RWPE2 (cell line): ENCODE measurements around the gene BEST1.
A peak's percentile ranks its signal among the peaks of the same experiment; 100 is the strongest.

ENCODE experiments used
- ATAC-seq: fragments of 200-7000 bp; cut with Tn5 transposase; 3 replicates; pipeline ENCODE4 v1.9.1; 2021; ENCODE audit warnings: low read depth
- DNase-seq: peaks from one replicate; pipeline ENCODE4 v3.0.0-alpha.2; 2020; ENCODE audit warnings: low spot score
- H3K27ac ChIP-seq: fragments of 450-650 bp; 2 replicates; pipeline ENCODE4 v1.5.1; 2017; ENCODE audit warnings: mild to moderate bottlenecking; ENCODE audit not compliant: poor library complexity, severe bottlenecking
- H3K27me3 ChIP-seq: fragments of 250-450 bp; sonication (Bioruptor Pico); 2 replicates; pipeline ENCODE4 v1.5.1; 2021; ENCODE audit warnings: mild to moderate bottlenecking, moderate library complexity; ENCODE audit not compliant: insufficient read depth, poor library complexity, severe bottlenecking
- H3K36me3 ChIP-seq: fragments of 250-450 bp; sonication (Bioruptor Pico); 2 replicates; pipeline ENCODE4 v1.5.1; 2020; ENCODE audit warnings: low read depth, mild to moderate bottlenecking, moderate library complexity
- H3K4me1 ChIP-seq: fragments of 250-450 bp; sonication (Bioruptor Pico); 2 replicates; pipeline ENCODE4 v1.5.1; 2021; ENCODE audit warnings: mild to moderate bottlenecking, moderate library complexity; ENCODE audit not compliant: insufficient read depth, poor library complexity, severe bottlenecking
- H3K4me3 ChIP-seq: fragments of 250-450 bp; sonication (Bioruptor Pico); 2 replicates; pipeline ENCODE4 v1.5.1; 2021; ENCODE audit warnings: mild to moderate bottlenecking, moderate library complexity; ENCODE audit not compliant: severe bottlenecking
- H3K9me3 ChIP-seq: fragments of 250-450 bp; sonication (Bioruptor Pico); 2 replicates; pipeline ENCODE4 v1.5.1; 2021; ENCODE audit warnings: mild to moderate bottlenecking, moderate library complexity; ENCODE audit not compliant: severe bottlenecking
- TF ChIP-seq, protein P1 (sequence below): fragments of 450-650 bp; IDR thresholded peaks from one replicate; pipeline ENCODE4 v1.5.1; 2017; ENCODE audit warnings: mild to moderate bottlenecking, moderate library complexity; ENCODE audit not compliant: poor library complexity, severe bottlenecking

BEST1 gene

DNA sequence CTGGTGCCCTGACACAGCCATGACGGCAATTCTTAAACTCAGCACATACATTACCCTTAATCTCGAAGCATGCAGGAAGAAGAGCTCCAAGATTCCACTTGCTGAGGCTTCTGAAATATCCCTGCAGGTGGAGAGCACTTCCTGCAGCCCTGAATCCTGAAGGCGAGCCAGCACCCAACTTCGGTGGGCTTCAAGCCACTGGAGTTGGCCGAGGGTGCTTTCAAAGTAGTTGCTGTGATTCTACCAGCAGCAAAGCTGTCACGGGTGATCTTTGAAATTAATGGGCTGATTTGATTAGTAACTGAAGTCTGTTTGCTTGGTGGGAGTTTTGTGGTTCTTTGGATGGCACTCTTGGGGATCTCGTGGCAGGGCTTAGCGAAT lies 26.3 kb downstream of the BEST1 start:
- H3K4me1 ChIP-seq, result peaks cover 33% of the 10 kb centered on the region
- TF ChIP-seq, protein P1, sequence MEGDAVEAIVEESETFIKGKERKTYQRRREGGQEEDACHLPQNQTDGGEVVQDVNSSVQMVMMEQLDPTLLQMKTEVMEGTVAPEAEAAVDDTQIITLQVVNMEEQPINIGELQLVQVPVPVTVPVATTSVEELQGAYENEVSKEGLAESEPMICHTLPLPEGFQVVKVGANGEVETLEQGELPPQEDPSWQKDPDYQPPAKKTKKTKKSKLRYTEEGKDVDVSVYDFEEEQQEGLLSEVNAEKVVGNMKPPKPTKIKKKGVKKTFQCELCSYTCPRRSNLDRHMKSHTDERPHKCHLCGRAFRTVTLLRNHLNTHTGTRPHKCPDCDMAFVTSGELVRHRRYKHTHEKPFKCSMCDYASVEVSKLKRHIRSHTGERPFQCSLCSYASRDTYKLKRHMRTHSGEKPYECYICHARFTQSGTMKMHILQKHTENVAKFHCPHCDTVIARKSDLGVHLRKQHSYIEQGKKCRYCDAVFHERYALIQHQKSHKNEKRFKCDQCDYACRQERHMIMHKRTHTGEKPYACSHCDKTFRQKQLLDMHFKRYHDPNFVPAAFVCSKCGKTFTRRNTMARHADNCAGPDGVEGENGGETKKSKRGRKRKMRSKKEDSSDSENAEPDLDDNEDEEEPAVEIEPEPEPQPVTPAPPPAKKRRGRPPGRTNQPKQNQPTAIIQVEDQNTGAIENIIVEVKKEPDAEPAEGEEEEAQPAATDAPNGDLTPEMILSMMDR, result no peak

DNA sequence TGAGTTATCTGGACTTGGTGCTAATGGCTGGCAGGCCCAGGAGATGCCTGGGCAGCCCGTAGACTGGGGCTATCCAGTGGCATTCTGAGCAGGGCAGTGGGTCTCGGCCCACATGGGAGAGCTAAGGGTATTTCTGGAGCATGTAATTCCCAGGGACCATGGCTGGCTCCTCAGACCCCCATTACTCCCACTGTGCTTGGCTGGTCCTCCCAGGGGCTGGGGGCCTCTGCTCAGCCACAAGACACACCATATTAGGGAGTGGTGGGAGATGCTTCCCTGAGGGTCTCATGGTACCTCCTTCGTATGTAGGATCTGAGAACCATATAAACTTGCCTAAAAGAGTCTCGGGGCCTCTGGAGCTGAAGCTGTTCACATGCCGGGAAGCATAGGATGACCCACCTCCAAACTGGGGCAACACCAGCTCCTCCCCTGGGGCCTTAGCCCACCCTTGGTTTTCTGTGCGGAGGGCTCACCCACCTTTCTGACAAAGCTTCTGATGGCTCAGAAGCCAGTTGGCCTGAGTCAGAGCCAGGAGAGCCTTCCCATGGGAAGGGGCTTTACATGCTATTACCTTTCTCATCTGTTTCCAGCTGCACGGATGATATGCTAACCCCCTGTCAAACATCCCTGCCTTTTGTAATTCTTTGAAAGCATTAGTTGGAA lies 26.8 kb downstream of the BEST1 start:
- DNase-seq (no peak), ATAC-seq (no peak)
- Histone ChIP-seq H3K9me3 (no peaks in the 10 kb centered on the region), H3K36me3 (no peaks in the 10 kb centered on the region), H3K27me3 (no peaks in the 10 kb centered on the region), H3K4me1 (peaks cover 34% of the 10 kb centered on the region), H3K4me3 (no peak overlapping the region), H3K27ac (no peak overlapping the region)
- TF ChIP-seq, protein P1, result no peak

More for the DNA sequence above, 26.3 kb downstream of the BEST1 start:
- H3K4me3 ChIP-seq, result no peak overlapping the region
- H3K27me3 ChIP-seq, result no peaks in the 10 kb centered on the region
- no peak overlapping the region for H3K27ac ChIP-seq
- no peaks in the 10 kb centered on the region for H3K36me3 ChIP-seq
- ATAC-seq (no peak), DNase-seq (no peak)
- no peaks in the 10 kb centered on the region for H3K9me3 ChIP-seq

DNA sequence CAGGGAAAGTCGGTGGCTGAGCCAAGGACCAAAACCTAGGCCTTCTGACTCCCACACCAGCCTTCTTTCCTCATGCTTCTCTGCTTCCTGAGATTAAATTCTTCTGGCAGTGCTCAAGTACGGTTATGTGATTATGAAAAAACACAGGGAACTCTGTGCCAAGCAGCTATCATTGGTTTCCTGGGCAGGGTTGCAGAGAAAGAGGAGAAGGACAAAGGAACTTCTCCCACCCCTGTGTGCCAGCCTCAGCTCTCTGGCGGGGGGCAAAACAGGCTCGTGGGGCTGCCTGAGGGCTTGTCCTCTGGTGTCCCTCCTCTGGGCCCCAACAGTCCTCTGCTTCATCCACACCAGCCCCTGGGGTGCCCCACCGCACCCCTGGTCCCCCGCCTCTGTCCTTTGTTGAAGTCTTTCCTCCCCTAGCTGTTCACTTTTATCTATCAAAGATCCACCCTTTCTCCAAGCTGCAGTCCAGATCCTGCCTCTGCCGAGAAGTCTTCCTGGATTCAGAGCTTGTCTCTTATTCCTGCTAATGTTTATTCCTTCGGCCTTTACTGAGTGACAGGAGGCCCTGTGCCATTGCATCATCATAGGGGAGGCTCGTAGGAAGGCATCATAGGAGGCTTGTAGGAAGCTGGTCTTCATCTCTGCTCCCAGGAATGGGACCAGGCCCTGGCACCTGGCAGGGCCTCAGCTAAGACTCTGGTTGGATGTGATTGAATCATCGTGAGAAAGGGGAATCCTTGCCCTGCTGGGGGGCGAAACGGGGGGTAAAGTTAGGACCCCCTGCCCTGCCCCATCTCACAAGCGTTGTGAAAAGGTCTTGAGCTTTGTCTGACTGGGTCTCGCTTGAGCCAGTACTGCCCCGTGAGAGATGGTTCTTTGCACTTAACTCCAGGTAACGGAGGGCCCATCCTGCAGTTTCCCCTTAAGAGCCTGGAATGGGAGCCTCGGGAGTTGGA lies 28.8 kb downstream of the BEST1 start:
- H3K4me3 ChIP-seq, result no peak overlapping the region
- peaks cover 14% of the 10 kb centered on the region for H3K4me1 ChIP-seq
- no peaks in the 10 kb centered on the region for H3K27me3 ChIP-seq
- TF ChIP-seq, protein P1, result no peak
- no peaks in the 10 kb centered on the region for H3K9me3 ChIP-seq
- H3K36me3 ChIP-seq, result no peaks in the 10 kb centered on the region
- no peak overlapping the region for H3K27ac ChIP-seq
- ATAC-seq (no peak), DNase-seq (no peak)

DNA sequence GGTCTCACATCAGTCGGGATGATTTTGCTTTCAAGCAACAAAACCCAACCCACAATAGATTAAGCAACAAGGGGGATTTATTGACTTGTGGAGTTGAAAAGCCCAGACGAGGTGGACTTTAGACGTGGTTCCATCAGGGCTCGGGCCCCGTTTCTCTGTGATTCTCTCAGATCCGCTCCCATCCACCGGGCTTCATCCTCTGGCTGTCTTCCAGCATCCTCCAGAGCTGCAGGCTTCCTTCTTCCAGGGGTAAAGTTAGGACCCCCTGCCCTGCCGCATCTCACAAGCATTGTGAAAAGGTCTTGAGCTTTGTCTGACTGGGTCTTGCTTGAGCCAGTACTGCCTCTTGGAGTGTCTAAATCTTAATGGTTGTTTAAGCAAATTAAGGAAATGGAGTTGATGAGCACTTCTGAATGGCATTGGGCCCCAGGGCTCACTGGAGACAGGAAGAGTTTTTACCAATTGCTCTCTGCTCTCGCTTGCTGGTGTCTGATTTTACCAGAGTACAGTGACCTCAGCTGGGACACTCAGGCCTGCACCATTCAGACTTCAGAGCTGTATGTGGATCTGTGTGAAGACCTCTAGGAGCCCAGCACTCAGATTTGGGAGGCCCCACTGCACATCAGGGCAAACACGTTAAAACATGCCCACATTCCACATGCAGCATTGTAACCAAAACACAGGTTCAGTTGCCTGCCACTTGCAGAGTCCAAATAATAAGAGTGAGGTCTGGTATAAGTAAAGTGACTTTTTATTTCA lies 30.8 kb downstream of the BEST1 start:
- H3K36me3 ChIP-seq, result no peaks in the 10 kb centered on the region
- DNase-seq (no peak), ATAC-seq (peak; percentile 72)
- no peak overlapping the region for H3K4me3 ChIP-seq
- H3K9me3 ChIP-seq, result no peaks in the 10 kb centered on the region
- H3K4me1 ChIP-seq, result peaks cover 9% of the 10 kb centered on the region
- TF ChIP-seq, protein P1, result no peak
- H3K27ac ChIP-seq, result peak overlapping the region; percentile 18
- H3K27me3 ChIP-seq, result no peaks in the 10 kb centered on the region
